COLO829 (cell line): ENCODE results near the gene TAS2R39.
A peak's percentile ranks its signal among the peaks of the same experiment; 100 is the strongest.

ENCODE experiments used
- DNase-seq: peaks from one replicate; pipeline ENCODE4 v3.0.0; 2012; ENCODE audit warnings: low spot score

The TAS2R39 gene

DNA sequence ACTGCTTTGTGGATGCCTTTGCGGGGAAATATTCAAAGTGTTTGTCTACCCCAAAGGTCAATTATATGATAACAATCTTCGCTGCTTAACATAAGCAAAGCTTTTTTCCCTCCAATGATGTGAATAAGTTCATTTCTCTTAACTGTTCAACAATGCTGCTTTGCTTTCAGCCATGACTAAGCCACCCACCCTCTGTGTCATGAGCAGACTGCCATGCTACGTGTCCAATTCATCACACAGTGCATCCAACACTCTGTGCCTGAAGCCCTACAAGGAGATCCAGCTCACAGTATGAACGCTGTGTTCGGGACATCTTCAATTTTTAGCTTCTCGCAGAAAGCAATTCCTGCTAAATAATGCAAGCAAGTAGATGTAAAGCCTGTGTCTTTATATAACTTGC, 32.9 kb downstream of the TAS2R39 start:
- peak; percentile 95 for DNase-seq

DNA sequence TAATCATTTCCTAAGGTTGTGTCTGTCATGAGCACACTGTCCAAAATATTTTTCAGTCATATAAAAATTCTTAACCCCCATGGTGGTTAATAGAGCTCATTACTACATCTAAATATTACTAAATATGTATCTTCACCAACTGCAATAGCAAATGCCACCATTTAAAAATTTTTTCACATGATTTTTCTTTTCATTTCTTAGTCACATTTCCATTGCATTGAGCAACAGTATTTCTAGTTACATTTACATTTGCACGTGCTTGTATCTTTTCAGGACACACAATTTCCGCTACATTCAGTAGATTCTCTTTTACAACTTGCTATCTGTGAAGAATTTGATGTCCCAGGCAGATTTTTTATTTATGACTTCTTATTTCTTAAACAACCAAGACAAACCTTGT, 33.5 kb downstream of the TAS2R39 start:
- no peak for DNase-seq

DNA sequence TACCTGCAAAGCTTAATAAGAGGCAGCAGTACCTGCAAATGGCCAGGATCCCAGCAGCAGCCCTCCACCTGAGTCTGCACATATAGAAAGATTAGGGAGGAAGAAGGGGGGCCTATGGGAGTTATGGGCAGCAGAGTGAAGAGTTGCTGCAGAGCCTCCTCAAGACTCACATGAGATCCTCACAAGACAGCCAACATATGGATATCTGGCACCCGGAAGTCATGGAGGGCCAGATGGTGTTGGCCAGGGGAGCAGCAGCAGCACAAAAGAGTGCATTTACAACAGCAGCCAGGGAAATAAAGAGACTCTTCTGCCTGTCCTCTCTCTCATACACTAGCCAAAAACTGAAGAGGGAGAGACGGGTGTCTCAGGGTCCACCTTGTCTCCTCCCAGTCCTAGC, 34.6 kb downstream of the TAS2R39 start:
- DNase-seq, result no peak

DNA sequence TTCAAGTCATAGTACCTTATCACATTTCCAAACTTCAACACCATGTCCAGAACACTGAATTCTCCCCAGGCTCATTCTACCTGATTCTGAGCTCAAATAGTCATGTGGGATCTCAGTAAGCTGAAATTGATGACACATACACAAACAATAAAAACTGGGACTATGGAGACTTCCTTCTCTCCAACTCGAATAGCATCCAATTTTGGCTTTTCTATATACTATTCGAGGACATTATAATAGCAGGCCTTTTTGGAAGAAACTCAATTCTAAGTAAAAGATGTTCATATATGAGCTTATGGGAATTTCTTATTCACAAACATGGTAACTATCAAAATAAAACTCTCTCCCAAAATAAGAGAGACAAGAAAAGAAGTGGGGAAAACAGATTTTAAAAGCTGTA, 38.1 kb downstream of the TAS2R39 start:
- no peak for DNase-seq

DNA sequence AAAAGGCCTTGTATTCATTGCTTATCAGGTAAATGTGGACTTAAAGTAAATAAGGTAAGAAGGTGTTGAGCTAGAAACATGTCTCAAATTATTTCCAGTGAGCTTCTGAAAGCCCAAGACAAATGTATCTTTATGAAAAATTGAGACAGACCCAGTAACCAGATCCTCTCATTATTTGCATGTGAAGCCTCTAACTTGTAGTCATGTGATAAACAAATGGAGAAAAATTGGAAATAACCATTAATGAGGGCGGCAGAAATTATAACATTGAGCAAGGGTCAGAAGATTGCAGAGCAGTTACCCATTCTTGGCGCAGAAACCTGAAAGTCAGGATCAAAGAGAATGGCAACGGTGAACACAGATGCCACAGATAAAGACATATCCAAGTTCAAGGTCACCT, 38.5 kb downstream of the TAS2R39 start, which contains the start of gene TAS2R40:
TAS2R40 (plus strand) TSS at position 301 of the 400 bp plus-strand sequence; CDS start at position 343, 42 bp downstream.
- no peak for DNase-seq

DNA sequence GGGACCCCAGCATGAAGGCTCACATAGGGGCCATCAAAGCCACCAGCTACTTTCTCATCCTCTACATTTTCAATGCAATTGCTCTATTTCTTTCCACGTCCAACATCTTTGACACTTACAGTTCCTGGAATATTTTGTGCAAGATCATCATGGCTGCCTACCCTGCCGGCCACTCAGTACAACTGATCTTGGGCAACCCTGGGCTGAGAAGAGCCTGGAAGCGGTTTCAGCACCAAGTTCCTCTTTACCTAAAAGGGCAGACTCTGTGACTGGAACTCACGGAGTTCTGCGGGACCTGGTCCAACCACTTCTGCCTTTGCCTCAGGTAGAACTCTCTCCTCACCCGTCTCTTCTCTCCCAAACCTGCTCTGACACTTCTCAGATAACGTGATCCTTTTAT, 39.6 kb downstream of the TAS2R39 start:
- no peak for DNase-seq

DNA sequence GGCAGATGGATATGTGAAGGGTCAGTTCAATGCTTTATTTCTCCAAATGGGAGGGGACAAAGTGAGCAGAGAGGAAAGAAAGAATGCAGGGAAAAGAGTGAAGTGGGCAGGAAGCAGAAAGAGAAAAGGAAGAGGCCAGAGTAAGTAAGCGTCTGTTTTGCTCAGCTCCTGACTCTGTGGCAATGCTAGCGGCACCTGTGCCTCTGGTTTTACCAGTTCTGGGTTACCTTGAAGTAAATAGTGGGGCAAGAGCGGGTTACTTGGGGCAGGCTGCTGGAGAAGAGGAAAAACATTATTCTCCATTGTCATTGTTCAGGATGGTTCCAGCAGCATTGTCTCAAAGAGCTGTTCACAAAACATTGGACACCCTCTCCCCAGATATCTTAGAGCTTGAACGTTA, 40.6 kb downstream of the TAS2R39 start:
- no peak for DNase-seq

DNA sequence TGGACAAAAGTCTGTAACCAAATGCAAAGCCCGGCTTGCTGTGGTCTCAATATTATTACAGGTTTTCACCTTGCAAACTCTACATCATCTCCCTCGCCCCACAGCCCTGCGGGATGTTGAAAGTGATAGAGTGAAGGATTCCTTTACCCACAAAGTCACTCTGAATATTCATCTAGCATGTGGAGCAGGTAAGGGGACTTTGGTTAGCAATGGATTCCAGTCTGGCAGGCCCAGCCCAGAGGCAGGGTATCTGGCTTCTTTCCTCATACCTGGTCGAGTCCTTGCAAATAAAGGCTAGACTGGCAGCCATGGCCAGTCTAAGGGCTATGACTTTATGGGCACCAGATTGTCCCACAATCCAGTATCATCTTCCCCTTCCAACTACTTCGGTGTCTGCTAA, 41.8 kb downstream of the TAS2R39 start:
- no peak for DNase-seq

DNA sequence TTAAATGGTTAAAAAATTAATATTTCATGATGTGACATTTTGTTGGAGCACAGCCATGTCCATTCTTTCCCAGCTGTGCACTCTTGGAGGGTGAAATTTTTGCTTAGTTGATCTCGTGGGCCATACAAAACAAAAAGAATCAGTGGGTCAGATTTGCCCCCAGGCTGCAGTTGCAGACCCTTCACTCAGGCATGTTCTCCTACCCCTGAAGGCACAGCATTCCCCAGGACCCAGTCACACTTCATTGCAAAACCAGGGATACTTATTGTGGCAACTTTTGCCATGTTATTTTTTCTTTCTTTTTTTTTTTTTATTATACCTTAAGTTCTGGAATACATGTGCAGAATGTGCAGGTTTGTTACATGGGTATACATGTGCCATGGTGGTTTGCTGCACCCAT, 44.6 kb downstream of the TAS2R39 start:
- no peak for DNase-seq

DNA sequence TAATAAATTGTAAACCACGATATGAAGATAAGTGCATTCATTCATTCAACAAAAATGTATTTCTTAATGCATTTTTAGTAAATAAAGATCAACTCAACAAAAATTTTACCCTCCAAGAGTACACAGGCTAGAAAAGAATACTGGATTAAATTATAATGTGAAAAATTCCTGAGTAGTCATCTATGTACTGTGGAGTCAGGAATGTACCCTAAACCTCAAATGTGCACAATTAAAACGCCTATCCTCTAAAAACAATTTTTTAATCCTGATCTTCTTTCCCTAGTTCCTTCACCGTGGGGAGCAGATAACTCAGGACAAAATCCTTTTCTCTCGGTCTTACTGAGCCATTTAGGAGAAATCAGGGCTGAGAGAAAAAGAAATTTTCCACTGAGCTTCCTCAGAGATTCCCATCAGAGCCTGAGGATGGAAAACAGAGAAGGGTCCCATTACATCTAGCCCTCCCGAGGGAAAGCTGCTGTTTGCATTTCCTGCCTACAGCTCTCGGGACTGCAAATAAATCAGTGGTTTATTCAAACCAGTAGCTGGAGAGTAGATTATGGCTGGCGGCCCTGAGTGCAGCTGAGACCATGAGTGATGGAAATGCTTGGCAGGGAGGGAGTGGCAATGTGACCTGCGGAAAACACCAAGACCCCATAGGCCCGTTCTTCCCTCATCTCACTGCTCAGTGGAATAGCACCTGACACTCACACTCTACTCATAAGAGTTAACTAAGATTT, 46.0 kb downstream of the TAS2R39 start:
- DNase-seq, result peak; percentile 46

DNA sequence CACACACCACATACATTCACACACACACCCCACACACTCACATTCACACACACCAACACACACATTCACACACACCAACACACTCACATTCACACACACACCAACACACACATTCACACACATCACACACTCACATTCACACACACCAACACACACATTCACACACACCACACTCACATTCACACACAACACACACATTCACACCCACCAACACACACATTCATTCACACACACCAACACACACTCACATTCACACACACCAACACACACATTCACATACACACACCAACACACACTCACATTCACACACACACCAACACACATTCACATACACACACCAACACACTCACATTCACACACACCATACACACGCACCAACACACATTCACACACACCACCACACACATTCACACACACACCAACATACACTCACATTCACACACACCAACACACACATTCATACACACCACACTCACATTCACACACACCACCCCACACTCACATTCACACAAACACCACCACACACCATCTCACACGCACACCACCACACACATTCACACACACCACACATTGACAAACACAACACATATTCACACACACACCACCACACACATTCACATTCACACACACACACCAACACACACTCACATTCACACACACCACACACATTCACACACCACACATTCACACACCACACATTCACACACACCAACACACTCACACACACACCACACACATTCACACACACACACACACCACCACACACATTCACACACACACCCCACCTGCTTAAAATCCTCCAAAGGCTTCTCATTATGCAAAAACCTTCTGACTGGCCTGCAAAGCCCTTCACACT, 47.6 kb downstream of the TAS2R39 start:
- no peak for DNase-seq
